ENCODE results near the gene FAM76B.

DNA sequence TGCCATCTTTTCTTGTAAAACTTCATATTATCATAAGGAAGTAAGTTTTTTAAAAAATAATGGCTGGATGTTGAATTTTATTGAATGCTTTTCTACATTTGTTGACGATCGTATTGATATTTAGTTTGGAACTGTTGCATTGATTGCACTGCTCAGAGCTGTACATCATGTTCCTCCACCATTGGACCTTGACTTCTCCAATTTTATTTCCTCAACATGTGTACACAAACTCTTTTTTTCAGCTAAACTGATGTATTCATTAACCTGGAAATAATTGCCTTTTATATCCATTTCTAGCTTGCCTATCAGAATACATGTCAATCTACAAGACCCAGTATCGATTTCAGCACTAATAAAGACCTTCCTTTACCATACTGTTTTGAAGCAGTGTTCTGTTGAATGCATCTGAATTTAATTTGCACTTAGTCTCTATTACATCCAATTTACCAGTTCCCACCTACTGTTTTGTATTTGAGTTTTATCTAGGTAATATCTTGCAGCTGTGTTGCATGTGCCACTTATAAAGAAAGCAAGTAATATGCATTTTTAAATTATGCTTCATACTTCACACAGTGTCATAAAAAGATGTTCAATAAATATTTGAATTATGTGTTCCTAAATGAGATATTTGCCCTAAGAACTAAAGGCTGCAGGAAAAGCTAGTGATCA lies 6.2 kb upstream of the FAM76B start:
- TF ChIP-seq PPARA (CRISPR knock-in tag; IDR thresholded peaks at IDR 0.05; ENCODE audit: borderline replicate concordance): no peak
- TF ChIP-seq, protein P1, sequence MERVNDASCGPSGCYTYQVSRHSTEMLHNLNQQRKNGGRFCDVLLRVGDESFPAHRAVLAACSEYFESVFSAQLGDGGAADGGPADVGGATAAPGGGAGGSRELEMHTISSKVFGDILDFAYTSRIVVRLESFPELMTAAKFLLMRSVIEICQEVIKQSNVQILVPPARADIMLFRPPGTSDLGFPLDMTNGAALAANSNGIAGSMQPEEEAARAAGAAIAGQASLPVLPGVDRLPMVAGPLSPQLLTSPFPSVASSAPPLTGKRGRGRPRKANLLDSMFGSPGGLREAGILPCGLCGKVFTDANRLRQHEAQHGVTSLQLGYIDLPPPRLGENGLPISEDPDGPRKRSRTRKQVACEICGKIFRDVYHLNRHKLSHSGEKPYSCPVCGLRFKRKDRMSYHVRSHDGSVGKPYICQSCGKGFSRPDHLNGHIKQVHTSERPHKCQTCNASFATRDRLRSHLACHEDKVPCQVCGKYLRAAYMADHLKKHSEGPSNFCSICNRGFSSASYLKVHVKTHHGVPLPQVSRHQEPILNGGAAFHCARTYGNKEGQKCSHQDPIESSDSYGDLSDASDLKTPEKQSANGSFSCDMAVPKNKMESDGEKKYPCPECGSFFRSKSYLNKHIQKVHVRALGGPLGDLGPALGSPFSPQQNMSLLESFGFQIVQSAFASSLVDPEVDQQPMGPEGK (CRISPR knock-in tag; IDR thresholded peaks at IDR 0.05; ENCODE audit: borderline replicate concordance): no peak
- no peak for TF ChIP-seq ARNTL (CRISPR knock-in tag; IDR thresholded peaks at IDR 0.05; ENCODE audit: borderline replicate concordance, low read depth)
- TF ChIP-seq, protein P2, sequence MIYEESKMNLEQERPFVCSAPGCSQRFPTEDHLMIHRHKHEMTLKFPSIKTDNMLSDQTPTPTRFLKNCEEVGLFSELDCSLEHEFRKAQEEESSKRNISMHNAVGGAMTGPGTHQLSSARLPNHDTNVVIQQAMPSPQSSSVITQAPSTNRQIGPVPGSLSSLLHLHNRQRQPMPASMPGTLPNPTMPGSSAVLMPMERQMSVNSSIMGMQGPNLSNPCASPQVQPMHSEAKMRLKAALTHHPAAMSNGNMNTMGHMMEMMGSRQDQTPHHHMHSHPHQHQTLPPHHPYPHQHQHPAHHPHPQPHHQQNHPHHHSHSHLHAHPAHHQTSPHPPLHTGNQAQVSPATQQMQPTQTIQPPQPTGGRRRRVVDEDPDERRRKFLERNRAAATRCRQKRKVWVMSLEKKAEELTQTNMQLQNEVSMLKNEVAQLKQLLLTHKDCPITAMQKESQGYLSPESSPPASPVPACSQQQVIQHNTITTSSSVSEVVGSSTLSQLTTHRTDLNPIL (CRISPR knock-in tag; IDR thresholded peaks at IDR 0.05; ENCODE audit: low read depth): no peak
- TF ChIP-seq, protein P3, sequence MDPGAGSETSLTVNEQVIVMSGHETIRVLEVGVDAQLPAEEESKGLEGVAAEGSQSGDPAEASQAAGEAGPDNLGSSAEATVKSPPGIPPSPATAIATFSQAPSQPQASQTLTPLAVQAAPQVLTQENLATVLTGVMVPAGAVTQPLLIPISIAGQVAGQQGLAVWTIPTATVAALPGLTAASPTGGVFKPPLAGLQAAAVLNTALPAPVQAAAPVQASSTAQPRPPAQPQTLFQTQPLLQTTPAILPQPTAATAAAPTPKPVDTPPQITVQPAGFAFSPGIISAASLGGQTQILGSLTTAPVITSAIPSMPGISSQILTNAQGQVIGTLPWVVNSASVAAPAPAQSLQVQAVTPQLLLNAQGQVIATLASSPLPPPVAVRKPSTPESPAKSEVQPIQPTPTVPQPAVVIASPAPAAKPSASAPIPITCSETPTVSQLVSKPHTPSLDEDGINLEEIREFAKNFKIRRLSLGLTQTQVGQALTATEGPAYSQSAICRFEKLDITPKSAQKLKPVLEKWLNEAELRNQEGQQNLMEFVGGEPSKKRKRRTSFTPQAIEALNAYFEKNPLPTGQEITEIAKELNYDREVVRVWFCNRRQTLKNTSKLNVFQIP (CRISPR knock-in tag; IDR thresholded peaks at IDR 0.05; ENCODE audit: borderline replicate concordance, low read depth): no peak
- no peak for TF ChIP-seq ZFP30 (CRISPR knock-in tag; IDR thresholded peaks at IDR 0.05)
- no peak for TF ChIP-seq ZC3H10 (CRISPR knock-in tag; IDR thresholded peaks at IDR 0.05)
- no peak for TF ChIP-seq ISL1 (CRISPR knock-in tag; IDR thresholded peaks at IDR 0.05)
- no peak for TF ChIP-seq OSR1 (CRISPR knock-in tag; IDR thresholded peaks at IDR 0.05)
- TF ChIP-seq, protein P4, sequence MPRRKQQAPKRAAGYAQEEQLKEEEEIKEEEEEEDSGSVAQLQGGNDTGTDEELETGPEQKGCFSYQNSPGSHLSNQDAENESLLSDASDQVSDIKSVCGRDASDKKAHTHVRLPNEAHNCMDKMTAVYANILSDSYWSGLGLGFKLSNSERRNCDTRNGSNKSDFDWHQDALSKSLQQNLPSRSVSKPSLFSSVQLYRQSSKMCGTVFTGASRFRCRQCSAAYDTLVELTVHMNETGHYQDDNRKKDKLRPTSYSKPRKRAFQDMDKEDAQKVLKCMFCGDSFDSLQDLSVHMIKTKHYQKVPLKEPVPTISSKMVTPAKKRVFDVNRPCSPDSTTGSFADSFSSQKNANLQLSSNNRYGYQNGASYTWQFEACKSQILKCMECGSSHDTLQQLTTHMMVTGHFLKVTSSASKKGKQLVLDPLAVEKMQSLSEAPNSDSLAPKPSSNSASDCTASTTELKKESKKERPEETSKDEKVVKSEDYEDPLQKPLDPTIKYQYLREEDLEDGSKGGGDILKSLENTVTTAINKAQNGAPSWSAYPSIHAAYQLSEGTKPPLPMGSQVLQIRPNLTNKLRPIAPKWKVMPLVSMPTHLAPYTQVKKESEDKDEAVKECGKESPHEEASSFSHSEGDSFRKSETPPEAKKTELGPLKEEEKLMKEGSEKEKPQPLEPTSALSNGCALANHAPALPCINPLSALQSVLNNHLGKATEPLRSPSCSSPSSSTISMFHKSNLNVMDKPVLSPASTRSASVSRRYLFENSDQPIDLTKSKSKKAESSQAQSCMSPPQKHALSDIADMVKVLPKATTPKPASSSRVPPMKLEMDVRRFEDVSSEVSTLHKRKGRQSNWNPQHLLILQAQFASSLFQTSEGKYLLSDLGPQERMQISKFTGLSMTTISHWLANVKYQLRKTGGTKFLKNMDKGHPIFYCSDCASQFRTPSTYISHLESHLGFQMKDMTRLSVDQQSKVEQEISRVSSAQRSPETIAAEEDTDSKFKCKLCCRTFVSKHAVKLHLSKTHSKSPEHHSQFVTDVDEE (CRISPR knock-in tag; IDR thresholded peaks at IDR 0.05): no peak
- TF ChIP-seq GLIS3 (CRISPR knock-in tag; IDR thresholded peaks at IDR 0.05): no peak
- TF ChIP-seq ESRRG (CRISPR knock-in tag; IDR thresholded peaks at IDR 0.05): no peak

All from SK-N-SH treated with all-trans-retinoic acid at 6 μM for 48 hours (cell line).